Kidney epithelial cell (primary cell): ENCODE measurements around the gene WAC. TPM values are rescaled to one million over a fixed set of nuclear protein-coding genes. Genes with fewer than 3 reads are reported as not detected.
"Not testable (repeated sequence)": the region's sequence is repeated elsewhere in the genome, so short reads cannot be mapped to it uniquely, and the experiment has no call there.

ENCODE experiments used
- DNase-seq: peaks from one replicate; pipeline ENCODE4 v3.0.0-alpha.2; 2010; ENCODE audit warnings: low read depth
- H3K27me3 ChIP-seq: 2 replicates; pipeline ENCODE4 v1.6.0; 2011; ENCODE audit warnings: low read length; ENCODE audit not compliant: control insufficient read depth, insufficient read depth
- H3K36me3 ChIP-seq: 2 replicates; pipeline ENCODE4 v1.5.1; 2011; ENCODE audit warnings: low read length; ENCODE audit not compliant: control insufficient read depth, insufficient read depth
- H3K4me3 ChIP-seq: 2 replicates; pipeline ENCODE4 v1.5.1; 2011; ENCODE audit warnings: low read depth, mild to moderate bottlenecking, control low read depth, low read length
- total RNA-seq: library from RNA; depleted of rRNA; stranded (reverse); fragments of >200 nt; gene quantifications from 2 replicates; pipeline ENCODE4 v1.2.3, GENCODE V29; 2015
- TF ChIP-seq, protein P1 (sequence below): IDR thresholded peaks from 2 replicates; pipeline ENCODE4 v1.5.1; 2011; ENCODE audit warnings: mild to moderate bottlenecking, moderate library complexity, low read length, control low read depth, inconsistent platforms; ENCODE audit not compliant: insufficient read depth, poor library complexity, severe bottlenecking

The WAC gene
- total RNA-seq, 1 donor from 2014 or later = 83.3 TPM

DNA sequence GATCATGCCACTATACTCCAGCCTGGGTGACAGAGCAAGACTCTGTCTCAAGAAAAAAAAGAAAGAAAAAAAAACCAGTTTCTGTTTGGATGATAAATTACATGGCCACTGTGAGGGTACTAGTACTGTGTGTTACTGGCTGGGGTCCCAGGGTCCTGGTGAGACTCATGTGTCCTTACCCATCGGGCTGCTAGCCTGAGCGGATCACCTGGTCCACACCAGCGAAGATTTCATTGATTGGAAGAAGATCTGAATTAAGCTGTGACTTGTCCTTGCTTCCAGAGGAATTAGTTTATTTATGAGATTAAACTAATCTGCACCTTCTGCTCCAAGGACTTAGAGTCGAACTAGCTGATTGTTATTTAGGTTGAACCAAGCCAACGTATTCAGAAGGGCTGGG, 104.4 kb downstream of the WAC start:
- DNase-seq = no peak

DNA sequence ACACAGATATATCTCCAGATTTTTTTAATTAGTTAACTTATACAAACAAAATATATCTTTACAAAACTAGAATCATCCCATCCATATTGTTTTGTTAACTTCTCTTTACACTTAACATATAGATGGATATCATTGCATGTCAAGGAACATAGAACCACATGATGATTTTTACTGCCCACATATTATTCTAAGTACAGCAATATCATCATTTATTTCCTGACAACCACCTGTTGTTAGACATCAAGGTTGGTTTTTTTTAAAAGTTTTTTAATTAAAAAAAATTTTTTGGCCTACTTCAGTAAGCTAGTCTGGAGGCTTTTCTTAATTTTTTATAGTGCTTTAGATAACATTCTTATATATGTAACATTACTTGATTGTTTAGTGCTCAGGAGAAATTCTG, 105.5 kb downstream of the WAC start:
- TF ChIP-seq, protein P1, sequence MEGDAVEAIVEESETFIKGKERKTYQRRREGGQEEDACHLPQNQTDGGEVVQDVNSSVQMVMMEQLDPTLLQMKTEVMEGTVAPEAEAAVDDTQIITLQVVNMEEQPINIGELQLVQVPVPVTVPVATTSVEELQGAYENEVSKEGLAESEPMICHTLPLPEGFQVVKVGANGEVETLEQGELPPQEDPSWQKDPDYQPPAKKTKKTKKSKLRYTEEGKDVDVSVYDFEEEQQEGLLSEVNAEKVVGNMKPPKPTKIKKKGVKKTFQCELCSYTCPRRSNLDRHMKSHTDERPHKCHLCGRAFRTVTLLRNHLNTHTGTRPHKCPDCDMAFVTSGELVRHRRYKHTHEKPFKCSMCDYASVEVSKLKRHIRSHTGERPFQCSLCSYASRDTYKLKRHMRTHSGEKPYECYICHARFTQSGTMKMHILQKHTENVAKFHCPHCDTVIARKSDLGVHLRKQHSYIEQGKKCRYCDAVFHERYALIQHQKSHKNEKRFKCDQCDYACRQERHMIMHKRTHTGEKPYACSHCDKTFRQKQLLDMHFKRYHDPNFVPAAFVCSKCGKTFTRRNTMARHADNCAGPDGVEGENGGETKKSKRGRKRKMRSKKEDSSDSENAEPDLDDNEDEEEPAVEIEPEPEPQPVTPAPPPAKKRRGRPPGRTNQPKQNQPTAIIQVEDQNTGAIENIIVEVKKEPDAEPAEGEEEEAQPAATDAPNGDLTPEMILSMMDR = no peak
- no peaks in the 10 kb centered on the region for H3K36me3 ChIP-seq
- no peak for DNase-seq
- peaks cover 2% of the 10 kb centered on the region for H3K27me3 ChIP-seq
- H3K4me3 ChIP-seq = no peak overlapping the region

More for the DNA sequence above, 104.4 kb downstream of the WAC start:
- peaks cover 2% of the 10 kb centered on the region for H3K27me3 ChIP-seq
- no peaks in the 10 kb centered on the region for H3K36me3 ChIP-seq
- TF ChIP-seq, protein P1 = no peak
- no peak overlapping the region for H3K4me3 ChIP-seq

DNA sequence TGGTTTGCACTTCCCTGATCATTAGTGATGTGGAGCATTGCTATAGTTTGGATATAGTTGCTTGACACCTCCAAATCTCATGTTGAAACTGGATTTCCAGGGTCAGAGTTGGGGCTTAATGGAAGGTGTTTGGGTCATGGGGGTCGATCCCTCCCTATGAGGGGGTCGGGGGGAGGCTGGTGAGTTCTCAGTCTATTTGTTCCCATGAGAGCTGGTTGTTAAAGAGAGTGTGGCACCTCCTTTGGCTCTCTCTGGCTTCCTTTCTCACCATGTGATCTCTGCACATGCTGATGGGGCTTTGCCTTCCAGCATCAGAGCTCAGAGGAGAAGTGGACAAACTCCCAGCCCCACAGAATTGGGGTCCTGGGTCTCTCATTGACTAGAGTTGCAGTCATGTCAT, 107.6 kb downstream of the WAC start:
- no peak for DNase-seq
- Histone ChIP-seq H3K36me3 (no peaks in the 10 kb centered on the region), H3K4me3 (no peak overlapping the region), H3K27me3 (peaks cover 2% of the 10 kb centered on the region)
- TF ChIP-seq, protein P1 = no peak

DNA sequence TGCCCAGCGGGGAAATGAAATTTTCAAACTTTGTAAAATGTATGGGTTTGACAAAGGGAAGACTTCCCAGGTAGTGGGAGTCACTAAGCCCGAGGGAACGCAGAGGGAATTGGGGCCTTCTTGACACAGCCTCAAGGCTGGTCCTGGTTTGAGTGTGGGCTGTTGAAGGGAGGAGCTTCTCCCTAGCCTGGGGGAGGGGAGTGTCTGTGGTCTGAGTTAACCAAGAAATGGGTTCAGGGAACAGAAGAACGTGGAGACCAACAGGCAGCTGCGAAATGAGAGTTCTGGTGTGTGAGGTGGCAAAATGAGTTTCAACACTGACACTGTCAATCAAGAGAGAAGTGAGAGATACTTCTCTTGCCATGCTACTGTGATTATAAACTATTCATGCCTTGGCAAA, 111.7 kb downstream of the WAC start:
- DNase-seq = no peak
- H3K27me3 ChIP-seq = peaks cover 2% of the 10 kb centered on the region
- no peaks in the 10 kb centered on the region for H3K36me3 ChIP-seq
- no peak overlapping the region for H3K4me3 ChIP-seq
- TF ChIP-seq, protein P1 = no peak

DNA sequence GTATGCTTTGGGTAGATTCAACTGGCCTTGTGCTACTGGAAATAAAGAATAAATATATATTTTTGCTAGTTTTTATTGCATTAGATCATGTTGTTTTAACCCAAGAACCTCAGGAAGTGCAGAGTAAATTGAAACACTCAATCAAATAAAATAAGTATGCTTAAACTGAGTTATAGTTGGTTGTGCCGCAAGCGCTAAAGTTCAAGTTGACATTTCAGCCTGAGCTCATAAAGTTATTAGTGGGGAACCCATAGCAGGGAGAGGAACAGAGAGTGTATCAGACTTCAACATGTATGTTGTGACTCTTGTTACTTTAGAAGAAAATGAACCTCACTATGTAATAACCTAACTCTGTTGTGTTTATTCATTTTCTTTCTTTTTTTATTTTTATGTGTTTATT, 119.2 kb downstream of the WAC start:
- no peaks in the 10 kb centered on the region for H3K36me3 ChIP-seq
- TF ChIP-seq, protein P1 = no peak
- DNase-seq = no peak
- no peaks in the 10 kb centered on the region for H3K27me3 ChIP-seq
- no peak overlapping the region for H3K4me3 ChIP-seq

DNA sequence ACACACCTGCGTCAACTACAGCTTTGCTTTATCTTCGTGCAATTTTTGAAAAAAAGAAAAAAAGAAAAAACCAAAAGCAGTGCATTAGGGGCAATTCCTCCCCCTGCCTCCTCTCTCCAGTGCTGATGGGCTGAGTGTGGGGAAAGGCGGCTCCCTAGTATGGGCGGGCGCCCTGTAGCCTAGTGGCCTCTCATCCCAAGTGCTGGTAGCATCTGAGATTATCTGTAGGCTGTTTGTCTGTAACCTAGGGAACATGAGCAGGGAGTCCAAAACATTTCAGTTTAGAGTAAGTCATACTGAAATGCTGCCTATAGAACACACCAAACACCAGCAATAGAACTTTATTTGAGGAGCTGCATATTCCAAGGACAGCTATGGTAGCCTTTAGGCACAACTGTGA, 119.8 kb downstream of the WAC start:
- DNase-seq = no peak
- no peaks in the 10 kb centered on the region for H3K36me3 ChIP-seq
- H3K4me3 ChIP-seq = no peak overlapping the region
- TF ChIP-seq, protein P1 = no peak
- no peaks in the 10 kb centered on the region for H3K27me3 ChIP-seq

DNA sequence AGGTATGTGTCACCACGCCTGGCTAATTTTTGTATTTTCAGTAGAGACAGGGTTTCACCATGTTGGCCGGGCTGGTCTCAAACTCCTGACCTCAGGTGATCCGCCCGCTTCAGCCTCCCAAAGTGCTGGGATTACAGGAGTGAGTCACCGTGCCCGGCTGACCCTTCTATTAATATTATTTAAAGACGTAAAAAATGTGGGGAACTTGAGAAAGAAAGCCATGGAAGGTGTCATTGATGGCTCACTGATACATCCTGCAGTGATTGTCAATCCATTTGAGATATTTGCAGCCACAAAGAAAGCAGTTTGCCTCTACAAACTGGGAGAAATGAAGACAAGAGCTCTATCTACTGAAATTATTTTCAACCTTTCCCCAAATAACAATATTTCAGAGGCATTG, 125.9 kb downstream of the WAC start:
- H3K4me3 ChIP-seq, H3K27me3 ChIP-seq, H3K36me3 ChIP-seq, DNase-seq: not testable (repeated sequence)
